ENCODE data around the gene GPR152. TPM values are rescaled to one million over a fixed set of nuclear protein-coding genes. Genes with fewer than 3 reads are reported as not detected.

The GPR152 gene
- total RNA-seq, 1 experiment from 2014 or later, result not detected

GRCh38 chr11:67441098-67441563, 11.4 kb downstream of the GPR152 start:
- no peak for DNase-seq (ENCODE audit: low spot score)

- DNase-seq (ENCODE audit: low spot score), result no peak
Observed at GRCh38 chr11:67440229-67441097, 12.1 kb downstream of the GPR152 start.

GRCh38 chr11:67439321-67440228, 13.0 kb downstream of the GPR152 start:
- peak; percentile 56 for DNase-seq (ENCODE audit: low spot score)

- DNase-seq (ENCODE audit: low spot score), result no peak
Observed at GRCh38 chr11:67438158-67438902, 14.2 kb downstream of the GPR152 start.

- no peak for DNase-seq (ENCODE audit: low spot score)
Observed at GRCh38 chr11:67437809-67438157, 14.7 kb downstream of the GPR152 start.

- DNase-seq (ENCODE audit: low spot score), result no peak
Observed at GRCh38 chr11:67437082-67437808, 15.3 kb downstream of the GPR152 start, which contains the start of gene PTPRCAP. Gene PTPRCAP, minus strand, starts transcription at chr11:67437682. Its CDS starts 63 bp downstream, at chr11:67437619.

- no peak for DNase-seq (ENCODE audit: low spot score)
Observed at GRCh38 chr11:67436459-67437081, 16.0 kb downstream of the GPR152 start.

- no peak for DNase-seq (ENCODE audit: low spot score)
Observed at GRCh38 chr11:67435727-67436458, 16.6 kb downstream of the GPR152 start.

- DNase-seq (ENCODE audit: low spot score), result no peak
Observed at GRCh38 chr11:67435031-67435726, 17.4 kb downstream of the GPR152 start.

GRCh38 chr11:67434395-67434881, 18.1 kb downstream of the GPR152 start:
- DNase-seq (ENCODE audit: low spot score), result no peak

GRCh38 chr11:67433536-67434394, 18.8 kb downstream of the GPR152 start:
- DNase-seq (ENCODE audit: low spot score), result no peak

- DNase-seq (ENCODE audit: low spot score), result no peak
Observed at GRCh38 chr11:67432655-67433349, 19.7 kb downstream of the GPR152 start.

- no peak for DNase-seq (ENCODE audit: low spot score)
Observed at GRCh38 chr11:67431346-67432249, 20.9 kb downstream of the GPR152 start.

- no peak for DNase-seq (ENCODE audit: low spot score)
Observed at GRCh38 chr11:67429722-67430121, 22.8 kb downstream of the GPR152 start.

- DNase-seq (ENCODE audit: low spot score), result no peak
Observed at GRCh38 chr11:67429038-67429668, 23.4 kb downstream of the GPR152 start.
